ENCODE data around the gene NDUFAF3. TPM values are rescaled to one million over a fixed set of nuclear protein-coding genes. Genes with fewer than 3 reads are reported as not detected.
A peak's percentile ranks its signal among the peaks of the same experiment; 100 is the strongest.

The NDUFAF3 gene
- total RNA-seq, 1 donor from 2014 or later: 75.4 TPM

- peak overlapping the region; percentile 86 for H2AFZ ChIP-seq (ENCODE audit: low read depth, low read length)
- no peaks in the 10 kb centered on the region for H3K27me3 ChIP-seq (ENCODE audit: insufficient read depth, low read length)
- H3K36me3 ChIP-seq (ENCODE audit: insufficient read depth, low read length): no peaks in the 10 kb centered on the region
- Mint-ChIP-seq H3K9me3 (ENCODE audit: unreplicated experiment) (no peaks in the 10 kb centered on the region), H3K4me1 (ENCODE audit: low read depth, unreplicated experiment) (peaks cover 8% of the 10 kb centered on the region), H3K36me3 (ENCODE audit: low read depth, unreplicated experiment) (peaks cover 1% of the 10 kb centered on the region), H3K4me3 (ENCODE audit: unreplicated experiment) (peak overlapping the region; percentile 97), H3K27ac (ENCODE audit: unreplicated experiment) (peak overlapping the region; percentile 99), H3K27me3 (ENCODE audit: low read depth, unreplicated experiment) (no peaks in the 10 kb centered on the region)
- peak overlapping the region; percentile 98 for H3K4me2 ChIP-seq (ENCODE audit: low read length)
- H3K9ac ChIP-seq (ENCODE audit: low read length): peak overlapping the region; percentile 99
- H3K9me3 ChIP-seq (ENCODE audit: insufficient read depth, low read depth, low read length): no peaks in the 10 kb centered on the region
- peaks cover 29% of the 10 kb centered on the region for H4K20me1 ChIP-seq (ENCODE audit: insufficient read depth, low read length)
- DNase-seq (ENCODE audit: low read depth) (peak; percentile 52), FAIRE-seq (no peak)
- no peak for TF ChIP-seq EZH2 (IDR thresholded peaks at IDR 0.05; ENCODE audit: insufficient read depth, low read length)
- TF ChIP-seq, protein P1, sequence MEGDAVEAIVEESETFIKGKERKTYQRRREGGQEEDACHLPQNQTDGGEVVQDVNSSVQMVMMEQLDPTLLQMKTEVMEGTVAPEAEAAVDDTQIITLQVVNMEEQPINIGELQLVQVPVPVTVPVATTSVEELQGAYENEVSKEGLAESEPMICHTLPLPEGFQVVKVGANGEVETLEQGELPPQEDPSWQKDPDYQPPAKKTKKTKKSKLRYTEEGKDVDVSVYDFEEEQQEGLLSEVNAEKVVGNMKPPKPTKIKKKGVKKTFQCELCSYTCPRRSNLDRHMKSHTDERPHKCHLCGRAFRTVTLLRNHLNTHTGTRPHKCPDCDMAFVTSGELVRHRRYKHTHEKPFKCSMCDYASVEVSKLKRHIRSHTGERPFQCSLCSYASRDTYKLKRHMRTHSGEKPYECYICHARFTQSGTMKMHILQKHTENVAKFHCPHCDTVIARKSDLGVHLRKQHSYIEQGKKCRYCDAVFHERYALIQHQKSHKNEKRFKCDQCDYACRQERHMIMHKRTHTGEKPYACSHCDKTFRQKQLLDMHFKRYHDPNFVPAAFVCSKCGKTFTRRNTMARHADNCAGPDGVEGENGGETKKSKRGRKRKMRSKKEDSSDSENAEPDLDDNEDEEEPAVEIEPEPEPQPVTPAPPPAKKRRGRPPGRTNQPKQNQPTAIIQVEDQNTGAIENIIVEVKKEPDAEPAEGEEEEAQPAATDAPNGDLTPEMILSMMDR (IDR thresholded peaks at IDR 0.05; ENCODE audit: insufficient read depth, low read depth, low read length): no peak
- H3K4me3 ChIP-seq (ENCODE audit: insufficient read depth, low read depth, low read length): peak overlapping the region; percentile 80
- H3K79me2 ChIP-seq (ENCODE audit: insufficient read depth, low read length): peaks cover 52% of the 10 kb centered on the region
- peaks cover 16% of the 10 kb centered on the region for H3K4me1 ChIP-seq (ENCODE audit: insufficient read depth, low read length)
- peak overlapping the region; percentile 98 for H3K27ac ChIP-seq (ENCODE audit: low read depth, low read length)
These were observed 15.4 kb upstream of the NDUFAF3 start for GRCh38 chr3:49006408-49007067.

DNA sequence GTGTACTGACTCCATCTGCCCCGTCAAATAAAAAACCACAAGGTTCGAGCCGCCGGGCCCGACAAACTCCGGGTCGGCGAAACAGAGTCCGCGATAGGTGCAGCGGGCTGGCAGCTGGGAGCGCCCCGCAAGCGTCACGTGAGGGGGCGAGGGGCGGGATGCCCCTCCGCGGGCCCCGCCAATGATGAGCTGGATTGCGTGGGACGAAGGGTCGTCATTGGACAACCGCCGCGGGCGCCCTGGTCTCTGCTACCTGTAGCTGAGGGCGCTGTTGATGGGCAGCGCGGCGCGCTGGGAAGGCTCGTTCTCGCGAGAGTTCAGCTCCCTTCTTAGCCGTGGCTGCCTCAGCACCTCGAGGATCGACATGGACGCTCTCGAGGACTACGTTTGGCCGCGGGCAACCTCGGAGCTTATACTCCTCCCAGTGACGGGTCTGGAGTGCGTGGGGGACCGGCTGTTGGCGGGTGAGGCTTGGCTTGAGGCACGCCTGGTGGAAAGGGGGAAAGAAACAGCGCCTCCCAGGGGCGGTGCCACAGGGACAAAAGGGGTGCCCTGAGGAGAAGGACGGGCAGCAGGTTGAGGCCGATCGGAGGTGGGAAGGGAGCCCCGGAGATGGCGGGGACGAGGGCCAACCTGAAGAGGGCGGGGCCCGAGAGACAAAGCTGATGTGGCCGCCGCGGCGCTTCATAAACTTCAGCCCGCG lies 14.7 kb upstream of the NDUFAF3 start, which contains the start of gene WDR6:
WDR6 (plus strand) TSS at position 324 of the 703 bp plus-strand sequence; CDS start at position 365, 41 bp downstream.
- peaks cover 8% of the 10 kb centered on the region for H3K36me3 Mint-ChIP-seq (ENCODE audit: low read depth, unreplicated experiment)
- Histone ChIP-seq H3K27me3 (ENCODE audit: insufficient read depth, low read length) (no peaks in the 10 kb centered on the region), H3K9me3 (ENCODE audit: insufficient read depth, low read depth, low read length) (no peaks in the 10 kb centered on the region), H3K4me3 (ENCODE audit: insufficient read depth, low read depth, low read length) (peak within 1 kb of the TSS; percentile 80), H3K9ac (ENCODE audit: low read length) (peak within 1 kb of the TSS; percentile 99), H3K79me2 (ENCODE audit: insufficient read depth, low read length) (peaks cover 59% of the 10 kb centered on the region), H4K20me1 (ENCODE audit: insufficient read depth, low read length) (peaks cover 36% of the 10 kb centered on the region), H2AFZ (ENCODE audit: low read depth, low read length) (peak within 1 kb of the TSS; percentile 91), H3K27ac (ENCODE audit: low read depth, low read length) (peak within 1 kb of the TSS; percentile 98), H3K4me1 (ENCODE audit: insufficient read depth, low read length) (peaks cover 16% of the 10 kb centered on the region), H3K4me2 (ENCODE audit: low read length) (peak within 1 kb of the TSS; percentile 98), H3K36me3 (ENCODE audit: insufficient read depth, low read length) (peaks cover 3% of the 10 kb centered on the region)
- no peaks in the 10 kb centered on the region for H3K27me3 Mint-ChIP-seq (ENCODE audit: low read depth, unreplicated experiment)
- peak within 1 kb of the TSS; percentile 99 for H3K27ac Mint-ChIP-seq (ENCODE audit: unreplicated experiment)
- TF ChIP-seq EZH2 (IDR thresholded peaks at IDR 0.05; ENCODE audit: insufficient read depth, low read length): no peak
- TF ChIP-seq, protein P1 (IDR thresholded peaks at IDR 0.05; ENCODE audit: insufficient read depth, low read depth, low read length): no peak
- H3K4me3 Mint-ChIP-seq (ENCODE audit: unreplicated experiment): peak within 1 kb of the TSS; percentile 97
- no peaks in the 10 kb centered on the region for H3K9me3 Mint-ChIP-seq (ENCODE audit: unreplicated experiment)
- DNase-seq (ENCODE audit: low read depth): peak; percentile 94
- H3K4me1 Mint-ChIP-seq (ENCODE audit: low read depth, unreplicated experiment): peaks cover 8% of the 10 kb centered on the region
- no peak for FAIRE-seq
